B cell (primary cell): Measurements from ENCODE around the gene RASGRP3.

Source experiments
- EZH2 ChIP-seq: IDR thresholded peaks from 2 replicates; pipeline ENCODE4 v1.6.1; 2012; ENCODE audit warnings: borderline replicate concordance, low read depth, mild to moderate bottlenecking, moderate library complexity, low read length; ENCODE audit not compliant: insufficient read depth, poor library complexity, severe bottlenecking
- TF ChIP-seq, protein P1 (sequence below): fragments of 200-600 bp; IDR thresholded peaks from one replicate; pipeline ENCODE4 v1.8.0; 2022; ENCODE audit warnings: antibody characterized with exemption, mild to moderate bottlenecking

GRCh38 chr2:33435518-33435917 is 40.9 kb upstream of the RASGRP3 start:
- TF ChIP-seq, protein P1, sequence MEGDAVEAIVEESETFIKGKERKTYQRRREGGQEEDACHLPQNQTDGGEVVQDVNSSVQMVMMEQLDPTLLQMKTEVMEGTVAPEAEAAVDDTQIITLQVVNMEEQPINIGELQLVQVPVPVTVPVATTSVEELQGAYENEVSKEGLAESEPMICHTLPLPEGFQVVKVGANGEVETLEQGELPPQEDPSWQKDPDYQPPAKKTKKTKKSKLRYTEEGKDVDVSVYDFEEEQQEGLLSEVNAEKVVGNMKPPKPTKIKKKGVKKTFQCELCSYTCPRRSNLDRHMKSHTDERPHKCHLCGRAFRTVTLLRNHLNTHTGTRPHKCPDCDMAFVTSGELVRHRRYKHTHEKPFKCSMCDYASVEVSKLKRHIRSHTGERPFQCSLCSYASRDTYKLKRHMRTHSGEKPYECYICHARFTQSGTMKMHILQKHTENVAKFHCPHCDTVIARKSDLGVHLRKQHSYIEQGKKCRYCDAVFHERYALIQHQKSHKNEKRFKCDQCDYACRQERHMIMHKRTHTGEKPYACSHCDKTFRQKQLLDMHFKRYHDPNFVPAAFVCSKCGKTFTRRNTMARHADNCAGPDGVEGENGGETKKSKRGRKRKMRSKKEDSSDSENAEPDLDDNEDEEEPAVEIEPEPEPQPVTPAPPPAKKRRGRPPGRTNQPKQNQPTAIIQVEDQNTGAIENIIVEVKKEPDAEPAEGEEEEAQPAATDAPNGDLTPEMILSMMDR = no peak
- TF ChIP-seq EZH2 = no peak
